OCI-LY1 (cell line): ENCODE results near the gene TRPV2.

Source experiments
- H2AFZ ChIP-seq: fragments of 200-600 bp; sonication (generic), shearing (Covaris generic); 2 replicates; pipeline ENCODE4 v1.6.0; 2014; ENCODE audit warnings: antibody characterized with exemption, mild to moderate bottlenecking, low read length
- H3F3A ChIP-seq: fragments of 200-600 bp; sonication (generic), shearing (Covaris generic); 2 replicates; pipeline ENCODE4 v1.6.0; 2014; ENCODE audit warnings: mild to moderate bottlenecking, antibody characterized with exemption, low read length, moderate library complexity; ENCODE audit not compliant: insufficient read depth
- H3K27ac ChIP-seq: fragments of 200-600 bp; sonication (generic); 2 replicates; pipeline ENCODE4 v1.5.1; 2014; ENCODE audit warnings: low read length, mixed run types, mild to moderate bottlenecking, low read depth; ENCODE audit not compliant: poor library complexity, severe bottlenecking
- H3K27me3 ChIP-seq: fragments of 200-600 bp; sonication (generic); 2 replicates; pipeline ENCODE4 v1.6.0; 2014; ENCODE audit warnings: antibody characterized with exemption, mild to moderate bottlenecking, low read length, moderate library complexity; ENCODE audit not compliant: insufficient read depth
- H3K36me3 ChIP-seq: fragments of 200-600 bp; sonication (generic); 2 replicates; pipeline ENCODE4 v1.6.1; 2014; ENCODE audit warnings: mild to moderate bottlenecking, antibody characterized with exemption, low read length, moderate library complexity, mixed read lengths; ENCODE audit not compliant: insufficient read depth
- H3K4me1 ChIP-seq: fragments of 200-600 bp; sonication (generic); 2 replicates; pipeline ENCODE4 v1.5.1; 2014; ENCODE audit warnings: mild to moderate bottlenecking, low read length, moderate library complexity; ENCODE audit not compliant: insufficient read depth, severe bottlenecking
- H3K4me2 ChIP-seq: fragments of 200-600 bp; sonication (generic), shearing (Covaris generic); 2 replicates; pipeline ENCODE4 v1.6.1; 2014; ENCODE audit warnings: low read length
- H3K4me3 ChIP-seq: fragments of 200-600 bp; sonication (generic); 2 replicates; pipeline ENCODE4 v1.5.1; 2014; ENCODE audit warnings: low read length, low read depth, mild to moderate bottlenecking, mixed read lengths; ENCODE audit not compliant: poor library complexity, severe bottlenecking
- H3K79me2 ChIP-seq: fragments of 200-600 bp; shearing (Covaris generic); 2 replicates; pipeline ENCODE4 v1.6.1; 2016; ENCODE audit warnings: mixed run types, low read length, mixed read lengths; ENCODE audit not compliant: insufficient read depth
- H3K9ac ChIP-seq: fragments of 200-600 bp; sonication (generic), shearing (Covaris generic); 2 replicates; pipeline ENCODE4 v1.6.1; 2014; ENCODE audit warnings: mild to moderate bottlenecking, low read length, mixed read lengths
- H3K9me2 ChIP-seq: fragments of 200-600 bp; sonication (generic), shearing (Covaris generic); 2 replicates; pipeline ENCODE4 v1.6.1; 2014; ENCODE audit warnings: low read depth, mild to moderate bottlenecking, low read length, mixed read lengths
- H3K9me3 ChIP-seq: fragments of 200-600 bp; shearing (Covaris generic); 2 replicates; pipeline ENCODE4 v1.6.1; 2014; ENCODE audit warnings: low read length, mixed read lengths
- H4K20me1 ChIP-seq: fragments of 200-600 bp; sonication (generic), shearing (Covaris generic); 2 replicates; pipeline ENCODE4 v1.6.0; 2016; ENCODE audit warnings: mild to moderate bottlenecking, low read length; ENCODE audit not compliant: insufficient read depth
- CTCF ChIP-seq: fragments of 200-600 bp; sonication (generic), shearing (Covaris generic); IDR thresholded peaks from 2 replicates; pipeline ENCODE4 v1.5.1; 2017; ENCODE audit warnings: mild to moderate bottlenecking, antibody characterized with exemption, low read length, moderate library complexity, mixed read lengths
- EZH2 ChIP-seq: fragments of 200-600 bp; sonication (generic), shearing (Covaris generic); IDR thresholded peaks from 2 replicates; pipeline ENCODE4 v1.8.0; 2017; ENCODE audit warnings: borderline replicate concordance, mixed run types, mild to moderate bottlenecking, antibody characterized with exemption, low read length, moderate library complexity, mixed read lengths

The TRPV2 gene

GRCh38 chr17:16474012-16474725 lies 58.8 kb downstream of the TRPV2 start:
- Histone ChIP-seq H3K9me2 (no peaks in the 10 kb centered on the region), H3K9me3 (no peaks in the 10 kb centered on the region), H2AFZ (no peak overlapping the region), H3K27ac (no peak overlapping the region), H3K4me2 (no peak overlapping the region), H3K79me2 (no peaks in the 10 kb centered on the region), H4K20me1 (no peaks in the 10 kb centered on the region), H3K27me3 (no peaks in the 10 kb centered on the region; the same call in 1 of the 2 replicates), H3F3A (no peaks in the 10 kb centered on the region), H3K9ac (no peak overlapping the region), H3K4me3 (no peak overlapping the region), H3K36me3 (no peaks in the 10 kb centered on the region), H3K4me1 (no peaks in the 10 kb centered on the region)
- TF ChIP-seq CTCF = no peak

GRCh38 chr17:16475179-16475704 lies 59.9 kb downstream of the TRPV2 start:
- no peak for TF ChIP-seq CTCF
- no peak for TF ChIP-seq EZH2
- Histone ChIP-seq H3K79me2 (no peaks in the 10 kb centered on the region), H4K20me1 (no peaks in the 10 kb centered on the region), H2AFZ (no peak overlapping the region), H3K36me3 (no peaks in the 10 kb centered on the region), H3F3A (no peaks in the 10 kb centered on the region), H3K27ac (no peak overlapping the region), H3K9me3 (no peaks in the 10 kb centered on the region), H3K4me2 (no peak overlapping the region), H3K27me3 (no peaks in the 10 kb centered on the region; the same call in 1 of the 2 replicates), H3K4me1 (no peaks in the 10 kb centered on the region), H3K9ac (no peak overlapping the region), H3K9me2 (no peaks in the 10 kb centered on the region), H3K4me3 (no peak overlapping the region)

- Histone ChIP-seq H3K4me2 (no peak overlapping the region), H3K27me3 (no peaks in the 10 kb centered on the region; the same call in 1 of the 2 replicates), H3K9me3 (no peaks in the 10 kb centered on the region), H3K36me3 (no peaks in the 10 kb centered on the region), H3K9me2 (no peaks in the 10 kb centered on the region), H2AFZ (no peak overlapping the region), H3K79me2 (no peaks in the 10 kb centered on the region), H3K27ac (no peak overlapping the region), H3K9ac (no peak overlapping the region), H3K4me3 (no peak overlapping the region), H4K20me1 (no peaks in the 10 kb centered on the region), H3K4me1 (no peaks in the 10 kb centered on the region), H3F3A (no peaks in the 10 kb centered on the region)
- no peak for TF ChIP-seq EZH2
- no peak for TF ChIP-seq CTCF
These were observed 61.9 kb downstream of the TRPV2 start for GRCh38 chr17:16477255-16477654.
